Memory B cell (primary cell): ENCODE measurements around the gene PPIL6.
A peak's percentile ranks its signal among the peaks of the same experiment; 100 is the strongest.

Source experiments
- ATAC-seq: fragments of 150-1000 bp; cut with Tn5 transposase; 2 replicates; pipeline ENCODE4 v1.10.0; 2021; ENCODE audit warnings: low read depth, mild to moderate bottlenecking, moderate library complexity
- DNase-seq, 2 donors: peaks; one replicate each; pipeline ENCODE4 v3.0.0; 2022; ENCODE audit warnings: low spot score in 2 of 2
- H3K27ac Mint-ChIP-seq: one replicate; pipeline ENCODE4 v1.8.0; 2022; ENCODE audit warnings: mild to moderate bottlenecking, moderate library complexity, mixed read lengths
- H3K27me3 Mint-ChIP-seq: one replicate; pipeline ENCODE4 v1.8.0; 2022; ENCODE audit warnings: mixed read lengths
- H3K36me3 Mint-ChIP-seq: one replicate; pipeline ENCODE4 v1.8.0; 2022; ENCODE audit warnings: mild to moderate bottlenecking, mixed read lengths
- H3K4me1 Mint-ChIP-seq: one replicate; pipeline ENCODE4 v1.8.0; 2022; ENCODE audit warnings: mixed read lengths
- H3K4me3 Mint-ChIP-seq: one replicate; pipeline ENCODE4 v1.8.0; 2022; ENCODE audit warnings: mild to moderate bottlenecking, moderate library complexity, mixed read lengths
- H3K9me3 Mint-ChIP-seq: one replicate; pipeline ENCODE4 v1.8.0; 2022; ENCODE audit warnings: mixed read lengths

PPIL6 gene

DNA sequence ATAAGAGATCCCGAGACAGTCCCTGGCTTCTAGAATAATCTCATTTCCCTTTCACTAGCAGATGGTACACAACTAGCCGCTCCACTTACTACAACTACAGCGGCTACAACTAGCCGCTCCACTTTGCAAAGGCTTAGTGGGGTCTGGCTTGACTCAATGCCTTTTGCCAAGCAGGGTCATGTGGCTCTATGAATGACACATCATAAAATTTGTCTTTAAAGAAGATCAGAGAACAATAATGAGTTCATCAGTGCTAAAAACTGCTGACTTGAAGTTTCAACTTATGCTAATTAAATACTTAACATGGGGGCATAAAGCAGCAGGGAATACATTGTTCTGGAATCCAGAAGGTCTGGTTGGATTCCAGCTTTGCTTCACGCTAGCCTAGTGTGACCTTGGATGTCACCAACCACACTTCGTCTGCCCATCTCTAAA is 17.2 kb upstream of the PPIL6 start:
- Mint-ChIP-seq H3K27ac (peak overlapping the region; percentile 100), H3K4me3 (peak overlapping the region; percentile 99), H3K36me3 (peaks cover 13% of the 10 kb centered on the region), H3K4me1 (peaks cover 46% of the 10 kb centered on the region), H3K27me3 (no peaks in the 10 kb centered on the region), H3K9me3 (no peaks in the 10 kb centered on the region)
- DNase-seq (no peak), ATAC-seq (no peak)

DNA sequence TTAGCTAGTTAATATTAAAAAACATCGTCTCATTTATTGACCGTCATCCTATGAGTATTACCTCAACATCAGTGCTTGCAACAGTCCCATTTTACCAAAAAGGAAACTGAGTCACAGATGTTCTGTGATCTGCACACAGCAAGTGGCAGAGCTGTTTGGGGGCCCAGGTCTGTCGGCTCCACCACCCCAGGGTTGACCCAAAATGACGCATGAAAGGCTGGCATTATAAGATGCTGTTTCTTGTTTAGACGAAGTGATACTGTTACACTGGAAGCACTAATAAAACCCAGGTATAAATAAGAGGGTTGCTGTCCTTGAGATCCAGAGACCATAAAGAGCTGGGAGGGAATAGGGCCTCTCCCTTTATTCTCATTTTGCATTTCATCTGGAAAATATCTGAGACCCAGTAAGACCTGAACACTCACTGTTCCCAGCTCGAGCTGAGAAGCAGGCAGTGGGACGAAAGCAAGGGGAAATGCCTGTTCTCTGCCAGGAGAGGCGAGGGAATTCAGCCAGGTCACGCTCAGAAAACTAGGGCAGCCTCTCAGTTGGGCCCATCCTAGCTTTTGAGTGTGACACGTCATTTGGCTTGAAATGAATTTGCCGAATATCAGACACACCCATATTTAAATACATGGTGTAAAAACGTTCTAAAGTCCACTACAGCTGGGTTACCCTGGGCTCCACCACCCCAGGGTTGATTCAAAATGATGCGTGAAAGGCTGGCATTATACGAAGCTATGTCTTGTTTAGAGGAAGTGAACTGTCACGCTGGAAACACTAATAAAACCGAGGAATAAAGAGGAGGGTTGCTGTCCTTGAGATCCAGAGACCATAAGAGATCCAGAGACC is 16.5 kb upstream of the PPIL6 start:
- Mint-ChIP-seq H3K27me3 (no peaks in the 10 kb centered on the region), H3K4me1 (peaks cover 45% of the 10 kb centered on the region), H3K36me3 (peaks cover 7% of the 10 kb centered on the region), H3K9me3 (no peaks in the 10 kb centered on the region), H3K27ac (peak overlapping the region; percentile 100), H3K4me3 (peak overlapping the region; percentile 99)
- no peak for DNase-seq
- ATAC-seq: no peak

DNA sequence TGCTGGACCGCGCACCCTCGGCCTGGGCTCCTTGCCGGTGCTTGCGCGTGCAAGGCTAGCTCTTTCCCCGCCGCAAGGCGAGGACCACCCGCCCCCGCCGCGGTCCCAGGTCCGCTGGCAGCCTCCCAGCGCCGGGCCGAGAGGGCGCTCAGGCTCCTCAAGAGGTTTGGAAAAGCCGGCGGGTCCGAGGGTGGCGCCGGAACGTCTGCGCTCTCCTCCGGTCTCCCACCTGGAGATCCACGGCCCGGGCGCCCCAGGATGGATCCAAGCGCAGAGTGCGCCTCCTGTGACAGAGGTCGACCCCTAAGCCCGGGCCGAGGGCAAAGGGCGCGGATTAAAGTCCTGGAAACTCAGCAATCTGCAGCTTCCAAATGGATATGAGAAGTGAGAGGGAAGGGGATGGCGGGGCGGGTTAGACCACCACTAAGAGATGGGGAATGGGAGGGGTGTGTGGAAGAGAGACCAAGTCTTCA is 15.7 kb upstream of the PPIL6 start:
- H3K4me1 Mint-ChIP-seq: peaks cover 43% of the 10 kb centered on the region
- H3K4me3 Mint-ChIP-seq: peak overlapping the region; percentile 99
- no peaks in the 10 kb centered on the region for H3K9me3 Mint-ChIP-seq
- no peak for ATAC-seq
- peak overlapping the region; percentile 100 for H3K27ac Mint-ChIP-seq
- no peaks in the 10 kb centered on the region for H3K27me3 Mint-ChIP-seq
- DNase-seq: no peak
- H3K36me3 Mint-ChIP-seq: peaks cover 6% of the 10 kb centered on the region

DNA sequence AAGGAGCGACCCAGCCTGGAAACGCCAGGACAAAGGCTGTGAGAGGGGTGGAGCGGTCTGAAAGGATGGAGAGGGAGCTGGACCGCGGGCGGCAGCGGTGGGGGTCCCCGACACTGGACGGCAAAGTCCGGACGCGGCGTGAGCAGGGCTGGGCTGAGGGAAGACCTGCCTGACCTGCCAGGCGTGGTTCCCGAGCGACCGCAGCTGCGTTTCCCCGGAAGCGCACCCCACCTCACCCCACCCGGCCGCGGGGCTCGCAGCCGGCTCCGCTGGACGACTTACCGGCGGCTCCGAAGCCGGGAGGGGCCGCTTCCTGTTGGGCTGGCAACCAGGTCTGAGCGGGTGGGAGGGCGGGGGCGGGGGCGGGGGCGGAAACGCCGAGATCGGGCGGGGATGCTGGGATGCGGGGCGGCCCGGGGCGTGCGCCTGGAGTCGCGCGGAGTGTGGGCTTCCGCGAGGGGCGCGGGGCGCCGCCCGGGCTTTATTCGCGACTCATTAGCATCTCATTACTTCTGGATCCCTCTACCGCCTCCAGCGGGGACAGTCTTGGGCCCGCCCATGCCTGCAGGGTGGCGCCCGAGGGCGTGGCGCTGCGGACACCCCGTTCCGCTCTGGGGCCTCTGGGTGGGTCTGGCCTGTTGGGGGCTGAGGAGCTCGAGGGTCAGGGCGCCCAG is 15.1 kb upstream of the PPIL6 start, which contains the start of gene MICAL1:
Gene MICAL1 (minus strand): TSS at position 336 of the 674 bp plus-strand sequence. CDS start 1,576 bp downstream, outside the sequence.
- no peaks in the 10 kb centered on the region for H3K27me3 Mint-ChIP-seq
- peaks cover 7% of the 10 kb centered on the region for H3K36me3 Mint-ChIP-seq
- H3K9me3 Mint-ChIP-seq: no peaks in the 10 kb centered on the region
- H3K27ac Mint-ChIP-seq: peak within 1 kb of the TSS; percentile 100
- peaks cover 43% of the 10 kb centered on the region for H3K4me1 Mint-ChIP-seq
- H3K4me3 Mint-ChIP-seq: peak within 1 kb of the TSS; percentile 99
- ATAC-seq (peak; percentile 61), DNase-seq (peak; percentile 80 to 87)

DNA sequence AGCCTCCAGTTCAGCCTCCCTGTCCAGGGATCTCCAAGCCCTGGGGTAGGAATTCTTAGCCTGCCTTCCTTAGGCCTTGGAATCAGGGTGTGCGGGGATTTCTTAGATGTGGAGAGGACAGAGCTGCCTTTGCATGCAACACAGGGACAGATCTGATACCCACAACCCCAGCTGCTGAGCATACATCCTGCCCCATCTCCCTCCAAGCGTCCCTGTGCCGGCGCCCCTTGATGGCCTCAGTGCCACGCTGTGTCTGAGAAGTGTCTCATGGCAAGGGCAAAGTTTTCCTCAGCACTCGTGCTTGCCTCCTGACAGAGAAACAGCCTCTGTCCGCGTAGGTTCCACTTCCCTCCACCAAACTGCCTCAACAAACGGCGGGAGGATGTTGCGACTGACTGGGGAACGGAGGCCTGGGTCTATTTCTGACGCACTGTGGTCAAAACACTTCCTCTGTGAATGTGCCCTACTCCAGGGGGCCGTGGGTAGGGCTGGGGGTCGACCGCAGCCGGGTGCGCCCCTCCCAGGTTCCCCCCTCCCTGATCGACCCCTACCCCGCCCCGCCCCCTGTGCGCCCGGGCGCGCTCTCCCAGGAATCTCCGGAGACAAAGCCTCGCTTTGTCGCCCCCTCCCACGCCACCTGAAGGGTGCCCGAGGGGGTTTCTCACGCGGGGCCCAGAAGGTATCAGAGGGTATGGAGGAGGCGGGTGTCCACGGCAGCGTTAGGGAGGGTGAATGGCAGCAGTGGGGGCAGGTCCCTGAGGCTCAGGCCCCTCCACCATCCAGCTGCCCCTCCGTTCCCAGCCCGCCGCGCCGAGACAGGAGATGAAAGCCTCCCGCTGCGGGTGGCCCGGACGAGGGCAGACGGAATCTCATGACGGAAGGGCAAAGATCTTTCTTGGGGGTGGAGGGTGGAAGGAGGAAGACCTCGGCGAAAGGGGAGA is 14.3 kb upstream of the PPIL6 start:
- no peaks in the 10 kb centered on the region for H3K27me3 Mint-ChIP-seq

DNA sequence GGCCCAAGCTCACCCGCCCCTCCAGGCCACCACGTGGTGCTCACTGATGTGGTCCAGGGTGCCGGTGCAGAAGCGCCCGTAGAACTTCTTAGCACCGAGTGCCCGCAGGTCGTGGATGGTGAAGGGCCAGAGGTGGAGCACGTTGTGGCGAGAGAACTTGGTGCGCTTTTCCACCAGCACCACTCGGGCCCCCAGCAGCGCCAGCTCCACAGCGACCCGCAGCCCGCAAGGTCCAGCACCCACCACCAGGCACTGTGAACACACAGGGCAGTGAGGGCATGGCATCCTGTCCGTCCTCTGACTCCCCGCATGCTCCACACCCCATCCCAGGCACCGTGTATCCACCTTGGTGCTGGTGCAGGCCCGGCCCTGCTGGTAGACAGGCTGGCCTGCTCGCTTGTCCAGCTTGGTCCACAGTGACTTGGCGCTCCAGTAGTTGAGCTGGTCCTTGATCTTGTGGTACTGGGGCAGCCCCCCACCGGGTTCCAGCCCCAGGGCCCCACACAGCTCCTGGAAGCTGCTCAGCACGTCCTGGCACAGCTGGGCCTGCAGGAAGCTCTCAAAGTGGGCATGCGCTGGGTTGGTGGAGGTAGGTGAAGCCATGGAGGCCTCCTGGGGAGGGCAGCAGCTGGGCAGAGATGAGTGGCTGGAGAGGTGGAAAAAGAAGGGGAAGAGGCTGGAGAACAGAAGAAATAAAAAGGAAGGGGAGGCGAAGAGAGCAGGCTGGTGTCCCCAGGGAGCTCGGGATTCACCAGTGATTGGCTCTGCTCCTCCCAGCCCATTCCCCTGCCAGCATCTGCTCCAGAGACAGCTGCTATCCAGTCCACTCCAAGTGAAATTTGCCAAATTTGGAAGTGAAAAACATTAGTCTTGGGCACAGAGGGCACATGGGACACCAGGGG is 13.4 kb upstream of the PPIL6 start:
- Mint-ChIP-seq H3K9me3 (no peaks in the 10 kb centered on the region), H3K27me3 (no peaks in the 10 kb centered on the region), H3K4me3 (peak overlapping the region; percentile 99), H3K36me3 (peaks cover 9% of the 10 kb centered on the region), H3K27ac (peak overlapping the region; percentile 100), H3K4me1 (peaks cover 47% of the 10 kb centered on the region)
- DNase-seq: no peak
- no peak for ATAC-seq

More for the DNA sequence above, 14.3 kb upstream of the PPIL6 start:
- peak overlapping the region; percentile 99 for H3K4me3 Mint-ChIP-seq
- H3K9me3 Mint-ChIP-seq: no peaks in the 10 kb centered on the region
- ATAC-seq (peak; percentile 61), DNase-seq (peak; percentile 82 to 87)
- H3K36me3 Mint-ChIP-seq: peaks cover 8% of the 10 kb centered on the region
- peak overlapping the region; percentile 100 for H3K27ac Mint-ChIP-seq
- H3K4me1 Mint-ChIP-seq: peaks cover 48% of the 10 kb centered on the region

DNA sequence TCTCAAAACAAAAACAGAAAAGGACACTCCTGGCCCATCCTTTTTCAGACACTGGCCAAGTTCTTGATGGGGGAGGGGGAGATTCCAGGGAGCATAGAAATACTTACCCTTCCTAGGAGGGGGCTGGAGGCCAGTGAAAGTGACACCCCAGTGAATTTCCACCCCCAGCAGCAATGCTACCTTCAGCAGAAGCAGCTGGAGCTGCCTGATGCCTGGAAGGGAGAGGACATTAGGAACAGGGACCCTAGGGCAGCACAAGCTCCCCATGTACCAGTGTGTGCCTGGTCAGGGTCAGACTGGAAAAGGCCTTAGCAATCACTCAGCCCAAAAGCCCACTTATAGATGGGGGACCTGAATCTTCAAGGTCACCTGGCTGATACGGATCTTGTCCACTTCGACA is 12.7 kb upstream of the PPIL6 start:
- H3K36me3 Mint-ChIP-seq: peaks cover 9% of the 10 kb centered on the region
- H3K4me1 Mint-ChIP-seq: peaks cover 46% of the 10 kb centered on the region
- H3K27me3 Mint-ChIP-seq: no peaks in the 10 kb centered on the region
- peak overlapping the region; percentile 100 for H3K27ac Mint-ChIP-seq
- DNase-seq (no peak), ATAC-seq (no peak)
- no peak overlapping the region for H3K4me3 Mint-ChIP-seq
- no peaks in the 10 kb centered on the region for H3K9me3 Mint-ChIP-seq

DNA sequence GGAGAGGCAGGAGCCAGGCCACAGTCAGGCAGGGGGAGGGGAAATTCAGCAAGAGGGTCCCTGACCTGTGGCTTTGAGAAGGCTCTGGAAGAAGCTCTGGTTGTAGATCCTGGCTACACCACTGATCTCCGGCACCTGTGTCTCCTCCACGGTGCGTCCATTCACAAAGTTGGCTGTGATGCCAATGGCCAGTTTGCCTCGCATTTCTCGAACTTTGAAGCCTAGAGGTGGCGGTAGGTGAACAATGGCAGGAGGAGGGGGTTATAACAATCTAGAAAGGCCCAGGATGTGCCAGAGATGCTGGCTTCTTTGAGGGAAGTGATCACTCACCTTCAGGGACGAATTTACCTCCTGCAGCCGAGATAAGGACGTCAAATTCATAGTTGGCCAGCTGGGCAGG is 11.8 kb upstream of the PPIL6 start:
- Mint-ChIP-seq H3K27ac (peak overlapping the region; percentile 100), H3K27me3 (no peaks in the 10 kb centered on the region), H3K4me1 (peaks cover 50% of the 10 kb centered on the region), H3K9me3 (no peaks in the 10 kb centered on the region), H3K4me3 (peak overlapping the region; percentile 11), H3K36me3 (peaks cover 9% of the 10 kb centered on the region)
- ATAC-seq: no peak
- DNase-seq: no peak

DNA sequence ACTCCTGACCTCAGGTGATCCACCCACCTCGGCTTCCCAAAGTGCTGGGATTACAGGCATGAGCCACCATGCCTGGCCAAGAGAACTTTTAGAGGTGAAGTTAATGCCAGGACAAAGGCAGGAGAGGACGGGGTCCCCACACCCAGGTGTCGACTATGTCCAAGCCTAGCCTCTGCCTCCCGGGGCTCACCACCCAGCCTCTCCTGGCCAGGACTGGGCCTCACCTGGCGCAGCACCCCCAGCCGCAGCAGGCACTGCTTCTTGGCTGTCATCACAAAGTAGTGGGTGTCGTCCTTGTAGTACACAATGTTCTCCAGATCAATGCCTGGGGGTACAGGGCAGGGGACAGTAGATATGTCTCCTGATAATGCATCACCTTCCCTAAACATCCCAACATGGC is 10.9 kb upstream of the PPIL6 start:
- ATAC-seq: no peak

DNA sequence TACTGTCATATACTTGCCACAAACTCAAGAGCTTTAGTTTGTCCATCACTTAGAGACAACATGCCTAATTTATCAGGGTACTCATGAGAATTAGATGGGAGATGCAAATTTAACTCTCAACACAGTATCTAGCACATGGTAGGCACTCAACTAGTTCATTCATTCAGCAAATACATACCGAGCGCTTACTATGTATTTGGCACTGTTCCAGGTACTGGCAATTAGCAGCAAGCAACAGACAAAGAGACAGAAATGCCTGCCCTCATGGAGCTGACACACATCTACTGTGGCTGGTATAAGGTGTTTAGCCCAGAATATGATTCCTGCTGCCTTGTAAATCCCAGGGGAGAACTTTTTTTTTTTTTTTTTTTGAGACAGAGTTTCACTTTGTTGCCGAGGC is 10.4 kb upstream of the PPIL6 start:
- no peaks in the 10 kb centered on the region for H3K9me3 Mint-ChIP-seq
- H3K27ac Mint-ChIP-seq: peak overlapping the region; percentile 60
- peak overlapping the region; percentile 5 for H3K4me3 Mint-ChIP-seq
- H3K27me3 Mint-ChIP-seq: no peaks in the 10 kb centered on the region
- ATAC-seq (no peak), DNase-seq (no peak)
- H3K36me3 Mint-ChIP-seq: peaks cover 12% of the 10 kb centered on the region
- peaks cover 42% of the 10 kb centered on the region for H3K4me1 Mint-ChIP-seq

More for the DNA sequence above, 10.9 kb upstream of the PPIL6 start:
- Mint-ChIP-seq H3K9me3 (no peaks in the 10 kb centered on the region), H3K4me3 (no peak overlapping the region), H3K4me1 (peaks cover 45% of the 10 kb centered on the region), H3K36me3 (peaks cover 12% of the 10 kb centered on the region), H3K27ac (peak overlapping the region; percentile 100), H3K27me3 (no peaks in the 10 kb centered on the region)
- DNase-seq: no peak

DNA sequence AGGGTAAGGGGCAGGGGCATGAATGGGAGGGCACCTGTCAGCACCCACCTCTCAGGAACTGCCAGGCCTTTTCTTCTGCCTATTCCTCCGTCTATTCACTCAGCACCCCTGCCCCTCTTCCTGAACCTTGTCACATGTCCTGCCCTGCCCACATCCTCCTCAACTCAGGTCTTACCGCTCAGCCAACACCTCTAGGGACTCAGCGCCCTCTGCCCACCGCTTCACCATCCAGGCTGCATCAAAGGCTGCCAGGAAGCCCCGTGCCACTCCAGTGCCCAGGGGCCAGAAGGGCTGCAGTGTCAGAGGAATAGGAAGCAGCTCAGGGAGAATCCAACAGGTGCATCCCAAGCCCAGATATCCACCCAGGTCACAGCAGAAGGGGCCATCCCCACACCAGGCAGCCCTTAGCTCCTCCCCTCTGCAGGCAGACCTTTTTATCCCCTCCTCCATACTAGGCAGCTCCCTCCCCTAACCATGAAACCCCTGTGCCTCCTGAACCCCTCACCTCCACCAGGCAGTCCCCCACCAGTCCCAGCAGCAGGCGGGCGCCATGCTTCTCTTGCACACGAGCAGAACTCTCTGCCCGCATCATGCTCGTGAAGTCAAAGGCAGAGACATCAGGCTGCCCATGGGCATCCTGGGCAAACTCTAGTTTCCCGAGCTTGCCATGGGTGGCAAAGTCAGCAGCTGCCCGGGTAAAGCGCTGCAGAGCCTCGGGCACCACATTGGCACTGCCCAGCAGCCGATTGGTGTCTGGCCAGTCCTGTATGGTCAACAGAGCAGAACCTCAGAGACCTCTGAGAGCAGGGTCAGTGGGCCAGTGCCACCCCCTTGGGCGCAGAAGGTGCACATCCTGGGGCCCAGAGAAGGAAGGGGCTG is 9.6 kb upstream of the PPIL6 start:
- Mint-ChIP-seq H3K4me3 (peak overlapping the region; percentile 31), H3K9me3 (no peaks in the 10 kb centered on the region), H3K27ac (peak overlapping the region; percentile 83), H3K36me3 (peaks cover 17% of the 10 kb centered on the region), H3K27me3 (no peaks in the 10 kb centered on the region), H3K4me1 (peaks cover 45% of the 10 kb centered on the region)
- DNase-seq (no peak), ATAC-seq (peak; percentile 19)
